Activated CD8-positive, alpha-beta memory T cell treated with anti-CD3 and anti-CD28 coated beads, Interleukin-2, amount 50 U/mL, for 24 hours (primary cell): Measurements from ENCODE around the gene MAL.
"Not testable (repeated sequence)": the region's sequence is repeated elsewhere in the genome, so short reads cannot be mapped to it uniquely, and the experiment has no call there.

Experiments
- DNase-seq: peaks from one replicate; pipeline ENCODE4 v3.0.0-alpha.2; 2020; ENCODE audit errors: extremely low read depth

MAL gene

DNA sequence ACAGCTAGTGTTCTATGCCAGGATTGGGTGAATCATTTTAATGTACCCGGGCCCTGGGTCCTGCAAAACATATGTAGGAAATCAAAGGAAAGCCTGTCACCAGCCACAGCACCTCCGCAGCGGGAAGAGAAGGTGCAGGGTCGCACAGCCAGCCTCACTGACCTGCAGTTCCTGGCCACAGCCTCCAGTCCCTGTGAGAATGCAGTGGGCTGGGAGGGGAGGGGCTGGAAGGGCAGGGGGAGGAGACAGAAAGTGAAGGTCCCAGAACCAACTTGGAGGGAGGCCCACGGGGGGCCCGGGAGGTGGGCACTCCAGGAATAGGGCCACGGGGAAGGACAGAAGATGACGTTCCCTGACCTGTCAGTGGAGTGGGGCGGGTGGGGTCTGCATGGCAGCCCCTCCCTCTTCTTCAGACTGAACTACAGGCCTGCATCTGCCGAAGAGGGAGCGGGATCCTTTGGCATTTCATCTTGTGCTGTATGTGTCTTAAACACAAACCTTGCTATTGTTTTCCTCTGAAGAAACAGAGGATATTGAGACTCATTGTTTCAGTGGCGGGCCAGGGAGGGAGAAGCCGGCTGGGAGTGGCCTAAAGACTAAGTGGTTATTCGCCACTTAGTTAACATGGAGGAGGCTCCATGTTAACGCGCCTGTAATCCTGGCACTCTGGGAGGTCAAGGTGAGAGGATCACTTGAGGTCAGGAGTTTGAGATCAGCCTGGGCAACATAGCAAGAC lies 7.5 kb downstream of the MAL start:
- DNase-seq = no peak

DNA sequence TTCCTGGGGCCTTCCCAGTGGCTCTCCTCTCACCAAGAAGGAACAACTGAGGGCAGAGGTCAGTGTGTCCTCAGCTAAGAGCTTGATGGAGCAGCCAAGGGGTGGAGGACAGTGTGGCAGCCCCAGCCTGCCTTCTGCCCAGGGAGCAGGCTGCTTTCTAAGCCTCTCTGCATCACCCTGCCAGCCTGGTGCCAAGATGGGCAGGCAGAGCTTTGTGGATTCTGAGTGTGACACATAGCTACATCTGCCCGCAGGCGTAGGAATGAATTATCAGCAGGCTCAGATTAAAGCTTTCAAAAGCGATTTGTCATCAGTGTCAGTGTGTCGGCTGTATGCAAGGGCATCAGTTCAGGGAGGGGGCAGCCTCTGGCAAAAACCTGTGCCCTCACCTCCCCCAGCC lies 8.7 kb downstream of the MAL start:
- DNase-seq = no peak

- no peak for DNase-seq
Measured at GRCh38 chr2:95034818-95035217, 9.3 kb downstream of the MAL start.

- DNase-seq = no peak
Measured at GRCh38 chr2:95036596-95037383, 11.3 kb downstream of the MAL start.

GRCh38 chr2:95037384-95037839 lies 11.9 kb downstream of the MAL start:
- no peak for DNase-seq

DNA sequence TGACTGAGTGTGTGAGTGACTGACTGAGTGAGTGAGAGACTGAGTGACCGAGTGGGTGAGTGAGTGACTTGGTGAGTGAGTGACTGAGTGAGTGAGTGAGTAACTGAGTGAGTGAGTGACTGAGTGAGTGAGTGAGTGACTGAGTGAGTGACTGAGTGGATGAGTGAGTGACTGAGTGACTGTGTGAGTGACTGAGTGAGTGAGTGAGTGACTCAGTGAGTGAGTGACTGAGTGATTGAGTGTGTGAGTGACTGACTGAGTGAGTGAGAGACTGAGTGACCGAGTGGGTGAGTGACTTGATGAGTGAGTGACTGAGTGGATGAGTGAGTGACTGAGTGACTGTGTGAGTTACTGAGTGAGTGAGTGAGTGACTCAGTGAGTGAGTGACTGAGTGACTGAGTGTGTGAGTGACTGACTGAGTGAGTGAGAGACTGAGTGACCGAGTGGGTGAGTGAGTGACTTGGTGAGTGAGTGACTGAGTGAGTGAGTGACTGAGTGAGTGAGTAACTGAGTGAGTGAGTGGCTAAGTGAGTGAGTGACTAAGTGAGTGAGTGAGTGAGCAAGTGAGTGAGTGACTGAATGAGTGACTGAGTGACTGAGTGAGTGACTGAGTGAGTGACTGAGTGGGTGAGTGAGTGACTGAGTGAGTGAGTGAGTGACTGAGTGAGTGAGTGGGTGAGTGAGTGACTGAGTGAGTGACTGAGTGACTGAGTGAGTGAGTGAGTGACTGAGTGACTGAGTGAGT lies 12.5 kb downstream of the MAL start:
- DNase-seq = not testable (repeated sequence)

GRCh38 chr2:95038635-95039298 lies 13.3 kb downstream of the MAL start:
- DNase-seq = no peak

DNA sequence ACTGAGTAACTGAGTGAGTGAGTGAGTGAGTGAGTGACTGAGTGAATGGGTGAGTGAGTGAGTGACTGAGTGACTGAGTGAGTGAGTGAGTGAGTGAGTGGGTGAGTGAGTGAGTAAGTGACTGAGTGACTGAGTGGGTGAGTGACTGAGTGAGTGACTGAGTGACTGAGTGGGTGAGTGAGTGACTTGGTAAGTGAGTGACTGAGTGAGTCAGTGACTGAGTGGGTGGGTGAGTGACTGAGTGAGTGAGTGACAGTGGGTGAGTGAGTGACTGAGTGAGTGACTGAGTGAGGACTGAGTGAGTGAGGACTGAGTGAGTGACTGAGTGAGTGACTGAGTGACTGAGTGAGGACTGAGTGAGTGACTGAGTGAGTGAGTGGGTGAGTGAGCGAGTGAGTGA lies 13.9 kb downstream of the MAL start:
- DNase-seq = no peak

DNA sequence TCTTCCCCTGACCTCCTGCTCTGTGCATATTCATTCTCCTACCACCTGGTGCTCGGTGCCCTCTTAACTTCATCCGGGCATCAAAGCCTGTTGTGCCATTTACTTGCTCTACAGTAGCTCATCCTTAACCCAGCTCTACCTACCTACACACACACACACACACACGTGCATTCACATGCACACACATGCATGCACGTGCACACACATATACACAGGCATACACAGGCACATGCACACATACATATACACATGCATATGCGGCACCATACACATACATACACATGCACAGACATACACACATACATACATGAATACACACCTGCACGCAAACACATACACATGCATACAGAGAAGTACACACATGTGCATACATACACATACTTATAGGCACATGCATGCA lies 14.5 kb downstream of the MAL start:
- DNase-seq = no peak

DNA sequence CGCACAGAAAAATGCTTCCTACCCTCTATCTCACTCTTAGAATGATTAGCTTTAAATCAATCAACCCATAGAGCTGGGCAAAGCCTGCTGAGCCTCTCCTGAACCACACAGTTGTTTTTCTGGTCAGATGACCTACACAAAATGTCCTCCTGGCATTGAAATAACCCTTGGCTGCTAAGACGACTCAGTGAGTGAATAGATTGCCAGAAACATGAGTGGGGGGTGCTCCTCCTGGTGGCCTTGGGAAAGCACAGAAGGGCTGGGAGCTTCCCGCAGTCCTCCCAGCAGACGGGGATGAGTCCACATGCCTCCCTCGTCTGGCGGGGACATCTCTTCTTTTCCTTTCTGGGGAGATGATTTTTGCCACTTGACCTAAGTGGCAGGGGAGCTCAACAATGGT lies 14.9 kb downstream of the MAL start:
- no peak for DNase-seq

GRCh38 chr2:95041060-95041823 lies 15.7 kb downstream of the MAL start:
- DNase-seq = no peak

- no peak for DNase-seq
Measured at GRCh38 chr2:95041824-95042442, 16.4 kb downstream of the MAL start.

- no peak for DNase-seq
Measured at GRCh38 chr2:95042472-95043271, 17.2 kb downstream of the MAL start.

DNA sequence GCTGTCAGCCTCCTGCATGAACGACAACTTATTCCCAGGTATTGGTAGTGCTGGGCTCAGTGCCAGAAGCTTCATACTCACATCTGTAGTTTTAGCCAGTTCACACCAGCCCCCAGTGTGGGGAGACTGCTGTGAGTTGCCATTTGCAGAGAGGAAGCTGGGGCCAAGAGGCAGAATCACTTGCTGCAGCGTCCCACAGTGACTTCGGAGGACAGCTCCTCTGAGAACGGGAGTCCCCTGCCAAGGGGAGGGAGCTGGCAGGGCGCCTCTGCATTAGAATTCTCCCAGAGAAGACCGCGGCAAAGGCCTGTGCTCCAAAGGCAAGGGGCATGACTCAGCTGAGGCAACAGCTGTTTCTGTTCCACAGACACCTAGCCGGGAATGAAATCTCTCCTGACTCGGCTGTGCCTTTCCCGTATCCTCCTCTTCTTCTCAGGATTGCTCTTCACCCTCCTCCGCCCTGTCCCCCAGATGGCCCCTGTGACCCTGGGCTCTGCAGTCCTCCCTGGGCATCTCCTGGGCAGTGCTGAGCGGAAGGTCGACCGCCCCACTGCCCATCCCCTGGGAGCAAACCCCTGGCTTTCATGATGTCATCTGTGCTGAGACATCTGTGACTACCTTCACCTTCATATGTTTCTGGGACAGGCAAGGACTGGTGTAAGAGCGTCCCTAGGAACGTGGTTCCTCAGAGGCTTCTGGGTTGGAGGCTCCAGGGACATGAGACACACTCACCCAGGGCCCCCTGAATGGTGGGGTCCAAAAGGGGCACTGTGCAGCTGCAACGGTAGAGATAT lies 18.0 kb downstream of the MAL start:
- DNase-seq = no peak

DNA sequence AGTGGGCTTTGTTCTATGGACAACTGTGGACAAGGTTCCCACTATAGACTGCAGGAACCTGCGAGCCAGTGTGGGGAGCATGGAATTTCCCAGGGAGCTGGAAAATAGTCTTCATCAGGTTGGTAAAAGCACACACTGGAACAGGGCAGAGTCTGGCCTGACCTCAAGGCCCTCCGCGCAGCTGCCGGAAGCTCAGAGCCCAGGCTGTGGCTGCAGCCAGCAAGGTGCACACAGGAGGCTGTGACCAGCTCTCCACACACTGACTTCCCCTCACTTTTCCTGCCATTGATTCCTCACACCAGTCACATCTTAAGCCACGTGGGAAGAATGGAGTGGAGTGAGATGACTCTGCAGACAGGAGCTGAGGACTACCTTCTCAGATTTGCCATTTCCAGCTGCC lies 19.1 kb downstream of the MAL start:
- DNase-seq = no peak

DNA sequence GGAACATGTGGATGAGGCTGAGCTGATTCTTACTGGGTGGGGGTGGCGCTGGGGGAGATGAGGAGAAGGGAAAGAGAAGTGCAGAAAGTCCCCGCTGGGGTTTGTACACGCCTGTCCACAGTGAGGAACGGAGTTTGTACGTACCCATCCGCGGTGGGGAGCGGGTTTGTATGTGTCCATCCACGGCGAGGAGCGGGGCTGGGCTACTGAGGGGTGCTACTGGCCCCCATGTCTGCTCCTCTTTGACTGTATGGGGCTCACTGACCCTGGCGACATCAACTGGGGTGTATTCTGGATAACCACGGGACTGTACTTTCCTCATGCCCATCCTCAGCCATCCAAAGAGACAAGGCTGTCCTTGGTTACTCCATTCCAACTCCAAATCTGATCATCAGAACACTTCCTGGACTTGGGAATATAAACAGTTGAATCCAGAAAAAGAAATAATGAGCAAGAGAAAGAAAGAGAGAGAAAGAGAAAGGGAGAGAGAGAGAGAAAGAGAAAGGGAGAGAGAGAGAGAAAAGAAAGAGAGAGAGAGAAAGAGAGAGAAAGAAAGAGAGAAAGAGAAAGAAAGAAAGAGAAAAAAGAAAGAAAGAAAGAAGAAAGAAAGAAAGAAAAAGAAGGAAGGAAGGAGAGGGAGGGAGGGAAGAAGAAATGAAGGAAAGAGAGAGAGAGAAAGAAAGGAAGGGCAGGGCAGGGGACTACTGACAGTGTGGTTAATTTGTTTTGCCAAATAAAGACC lies 21.0 kb downstream of the MAL start:
- no peak for DNase-seq

DNA sequence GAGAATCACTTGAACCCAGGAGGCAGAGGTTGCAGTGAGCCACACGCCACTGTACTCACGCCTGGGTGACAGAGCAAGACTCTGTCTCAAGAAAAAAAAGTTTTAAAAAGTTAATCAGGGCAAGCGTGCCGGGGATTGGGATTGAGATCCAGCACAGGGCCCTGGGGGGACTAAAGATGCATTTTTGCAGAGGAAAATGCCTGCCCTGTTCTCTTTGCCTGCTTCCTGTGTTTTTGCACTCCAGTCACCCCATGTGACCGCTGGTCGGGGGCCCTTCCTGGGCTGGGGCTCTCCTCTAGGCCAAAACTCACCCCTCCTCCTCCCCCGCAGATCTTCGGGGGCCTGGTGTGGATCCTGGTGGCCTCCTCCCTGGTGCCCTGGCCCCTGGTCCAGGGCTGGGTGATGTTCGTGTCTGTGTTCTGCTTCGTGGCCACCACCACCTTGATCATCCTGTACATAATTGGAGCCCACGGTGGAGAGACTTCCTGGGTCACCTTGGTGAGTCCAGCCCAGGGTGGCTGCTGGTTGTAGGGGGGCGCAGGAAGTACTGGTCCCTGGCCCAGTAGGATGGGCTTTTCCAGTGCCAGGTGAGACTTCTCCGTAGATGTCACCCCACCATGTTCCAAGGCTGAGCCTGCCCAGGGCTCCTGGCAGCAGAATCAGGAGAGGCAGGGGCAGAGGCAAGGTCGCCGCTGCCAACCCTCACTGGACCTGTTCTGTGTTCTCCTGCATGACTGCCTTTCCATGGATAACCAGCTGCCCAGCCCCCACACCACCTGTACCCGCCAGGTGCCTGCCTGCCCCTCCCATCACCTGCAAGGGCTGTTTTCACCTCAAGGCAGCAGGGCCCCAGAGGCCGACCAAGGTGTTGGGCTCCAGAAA lies 22.4 kb downstream of the MAL start:
- DNase-seq = no peak
